ENCODE results near the gene CIAO1.

DNA sequence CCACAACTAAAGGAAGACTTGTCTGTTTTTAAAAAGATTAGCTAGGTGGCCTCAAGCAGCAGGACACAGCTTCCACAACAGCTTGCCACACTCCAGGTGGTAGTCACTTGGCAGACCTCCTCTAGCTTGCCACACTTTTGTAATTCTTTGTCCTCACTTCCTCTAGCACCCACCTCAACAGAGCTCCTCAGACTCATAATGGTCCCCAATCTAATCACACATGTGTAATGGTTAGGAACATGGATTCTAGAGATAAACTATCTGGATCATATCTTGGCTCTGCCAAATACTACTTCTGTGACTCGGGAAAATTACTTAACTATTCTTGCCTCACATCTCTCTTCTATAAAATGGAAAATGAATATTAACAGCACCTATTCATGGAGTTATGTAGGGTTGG lies 35.8 kb downstream of the CIAO1 start:
- TF ChIP-seq CTCF (IDR thresholded peaks at IDR 0.05) (no peak), POLR2A (IDR thresholded peaks at IDR 0.05) (no peak)

All from esophagus squamous epithelium (tissue), 4 donors.